ENCODE measurements around the gene SETDB1.

The SETDB1 gene

DNA sequence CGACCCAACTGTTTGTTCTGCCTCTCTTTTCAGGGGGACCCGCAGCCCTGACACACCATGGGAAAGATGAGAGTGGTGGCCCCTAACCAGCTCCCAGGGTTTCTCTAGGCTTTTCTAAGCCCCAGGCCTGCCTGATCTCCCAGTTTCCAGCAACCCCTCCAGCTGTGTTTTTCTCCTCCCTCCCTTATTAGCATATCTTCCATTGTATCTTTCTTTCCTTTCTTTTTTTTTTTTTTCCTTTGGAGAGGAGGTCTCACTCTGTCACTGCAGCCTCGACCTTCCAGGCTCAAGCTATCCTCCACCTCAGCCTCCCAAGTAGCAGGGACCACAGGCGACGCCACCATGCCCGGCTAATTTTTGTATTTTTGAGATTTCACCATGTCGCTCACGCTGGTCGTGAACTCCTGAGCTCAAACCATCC lies 50.2 kb downstream of the SETDB1 start:
- DNase-seq (ENCODE audit: low spot score), result no peak

- DNase-seq (ENCODE audit: low spot score), result peak; percentile 91
These were observed 50.9 kb downstream of the SETDB1 start for GRCh38 chr1:150976879-150977694.

DNA sequence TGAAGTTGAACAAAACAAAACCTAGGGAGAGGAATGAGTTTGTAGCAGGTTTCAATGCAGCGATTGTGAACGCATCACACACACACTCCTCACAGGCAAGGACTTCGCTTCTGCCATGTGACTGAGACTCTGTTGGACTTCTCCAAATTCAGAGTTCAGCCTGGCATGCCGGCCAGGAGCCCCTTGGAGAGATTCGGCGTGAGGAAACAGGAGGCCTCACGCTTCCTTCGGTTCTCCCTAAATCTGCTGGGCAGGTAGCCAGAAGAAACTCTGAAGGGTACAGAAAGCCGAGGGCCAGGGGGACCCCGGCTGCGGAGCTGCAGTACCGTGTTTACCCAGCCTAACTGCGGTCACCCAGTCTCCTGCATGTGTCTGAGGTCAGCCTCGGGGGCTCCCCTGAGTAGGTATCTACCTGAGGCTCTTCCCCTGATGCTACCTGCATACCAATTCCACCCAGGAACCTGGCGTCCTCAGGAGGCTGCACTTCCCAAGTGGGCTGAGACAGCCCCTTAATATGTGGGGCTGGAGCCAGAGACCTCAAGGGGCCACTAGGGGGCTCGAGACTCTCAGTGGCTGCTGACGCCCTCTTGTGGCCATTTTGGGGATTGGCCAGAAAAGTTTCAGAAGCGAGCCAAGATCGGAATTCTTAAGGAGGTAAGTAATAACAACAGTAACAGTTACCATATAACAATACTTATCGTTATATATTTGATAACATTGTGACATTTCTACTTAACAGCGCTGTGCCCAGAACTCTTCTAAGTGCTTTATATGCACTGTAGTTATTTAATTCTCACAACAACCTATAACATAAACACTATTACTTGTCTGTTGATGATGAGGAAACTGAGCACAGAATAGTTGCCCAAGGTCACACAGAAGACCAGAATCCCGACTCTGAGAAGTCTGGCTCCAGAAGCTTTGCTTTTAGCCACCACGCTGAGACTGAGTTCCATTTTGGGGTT lies 53.2 kb downstream of the SETDB1 start:
- DNase-seq (ENCODE audit: low spot score), result peak; percentile 95

DNA sequence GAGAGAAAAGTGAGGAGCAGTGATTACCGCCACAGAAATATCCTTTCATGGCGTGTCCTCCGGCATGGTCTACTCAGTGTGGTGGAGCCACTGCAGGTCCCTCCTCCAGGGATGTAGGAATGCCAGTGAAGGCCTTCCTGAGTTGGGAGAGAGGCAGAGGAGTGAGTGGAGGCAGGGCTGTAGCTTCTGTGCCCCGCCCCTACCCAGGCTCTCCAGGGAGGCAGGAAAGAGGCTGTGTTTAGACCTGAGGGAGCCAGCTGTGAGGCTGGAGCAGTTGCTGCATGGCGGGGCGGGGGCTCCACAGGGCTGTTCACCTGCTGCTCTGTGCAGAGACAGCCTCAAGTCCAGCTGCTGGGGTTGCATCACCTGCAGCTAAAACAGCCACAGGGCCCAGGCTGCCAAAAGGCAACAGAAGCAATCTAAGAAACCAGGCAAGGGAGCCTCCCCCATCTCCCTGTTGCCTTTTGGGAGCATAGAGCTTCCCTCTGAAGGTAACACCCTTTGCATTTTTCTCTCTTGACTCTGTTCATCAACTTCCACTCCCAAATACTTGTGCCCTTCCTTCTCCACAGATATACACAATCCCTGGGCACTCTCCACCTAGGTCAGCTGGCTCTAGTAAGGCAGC lies 55.1 kb downstream of the SETDB1 start:
- DNase-seq (ENCODE audit: low spot score), result no peak

DNA sequence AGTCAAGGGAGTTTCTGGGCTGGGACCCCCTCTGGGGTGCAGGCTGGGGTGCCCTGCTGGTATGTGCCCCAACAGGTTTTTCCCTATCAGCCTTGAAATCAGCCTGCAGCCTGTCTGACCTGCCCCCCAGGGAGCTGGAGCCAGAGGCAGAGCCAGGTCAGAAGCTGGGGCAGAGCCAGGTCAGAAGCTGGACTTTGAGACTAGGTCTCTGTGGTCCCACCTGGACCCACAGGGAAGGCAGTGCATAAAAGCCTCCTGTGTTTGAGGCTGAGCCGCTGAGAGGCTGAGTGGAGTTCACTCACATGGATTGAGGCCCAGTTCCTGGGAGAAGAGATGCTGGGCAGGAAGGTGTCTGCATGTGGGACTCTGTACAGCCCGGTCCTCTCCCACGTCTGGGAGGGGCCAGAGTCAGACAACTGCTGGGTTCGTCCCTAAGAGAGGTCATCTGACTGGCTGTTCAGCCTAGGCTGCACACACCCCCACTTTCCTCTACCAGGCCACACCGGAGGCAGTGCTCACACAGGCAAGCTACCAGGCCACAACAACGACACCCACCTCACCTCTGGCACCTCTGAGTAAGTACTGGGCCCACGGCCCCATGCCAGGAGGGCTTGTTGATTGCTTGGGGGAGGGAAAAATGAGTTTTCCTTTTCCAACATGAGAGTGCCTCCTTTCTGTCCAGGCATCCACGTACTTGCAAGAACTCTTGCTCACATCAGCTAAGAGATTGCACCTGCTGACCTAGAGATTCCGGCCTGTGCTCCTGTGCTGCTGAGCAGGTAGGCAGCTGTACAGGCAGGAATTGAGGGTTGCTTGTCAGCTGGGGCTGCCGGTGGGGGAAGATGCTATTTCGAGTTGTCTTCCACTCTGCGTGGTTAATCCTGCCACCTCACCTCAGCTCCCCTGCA lies 55.9 kb downstream of the SETDB1 start, which contains the start of gene ANXA9:
TSS of gene ANXA9 (plus strand) at position 488 of the 908 bp plus-strand sequence. CDS start 814 bp downstream, outside the sequence.
- no peak for DNase-seq (ENCODE audit: low spot score)

DNA sequence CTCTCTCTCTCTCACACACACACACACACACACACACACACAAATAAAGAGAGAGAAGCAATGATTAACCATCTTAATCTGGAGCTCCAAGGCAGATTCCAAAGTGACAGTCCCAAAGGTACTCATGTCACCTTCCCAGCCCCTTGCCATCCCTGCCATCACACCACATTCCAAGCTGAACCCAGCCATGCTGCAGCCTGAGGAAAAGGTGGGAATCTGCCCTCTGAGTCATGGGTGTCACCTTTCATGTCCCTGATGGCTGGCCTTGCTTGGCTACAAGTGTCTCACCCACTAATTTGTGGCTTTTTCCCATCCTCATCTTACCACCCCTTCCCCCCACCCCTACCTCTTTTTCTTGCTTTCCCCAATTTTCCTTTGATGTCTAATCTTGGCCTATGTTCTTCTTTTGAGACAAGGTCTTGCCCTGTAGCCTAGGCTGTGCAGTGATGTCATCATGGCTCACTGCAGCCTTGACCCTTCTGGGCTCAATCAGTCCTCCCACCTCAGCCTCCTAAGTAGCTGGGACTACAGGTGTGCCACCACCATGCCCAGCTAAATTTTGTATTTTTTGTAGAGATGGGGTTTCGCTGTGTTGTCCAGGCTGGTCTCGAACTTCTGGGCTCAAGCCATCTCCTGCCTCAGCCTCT lies 59.1 kb downstream of the SETDB1 start:
- no peak for DNase-seq (ENCODE audit: low spot score)

- no peak for DNase-seq (ENCODE audit: low spot score)
These were observed 61.8 kb downstream of the SETDB1 start for GRCh38 chr1:150987924-150988323.

DNA sequence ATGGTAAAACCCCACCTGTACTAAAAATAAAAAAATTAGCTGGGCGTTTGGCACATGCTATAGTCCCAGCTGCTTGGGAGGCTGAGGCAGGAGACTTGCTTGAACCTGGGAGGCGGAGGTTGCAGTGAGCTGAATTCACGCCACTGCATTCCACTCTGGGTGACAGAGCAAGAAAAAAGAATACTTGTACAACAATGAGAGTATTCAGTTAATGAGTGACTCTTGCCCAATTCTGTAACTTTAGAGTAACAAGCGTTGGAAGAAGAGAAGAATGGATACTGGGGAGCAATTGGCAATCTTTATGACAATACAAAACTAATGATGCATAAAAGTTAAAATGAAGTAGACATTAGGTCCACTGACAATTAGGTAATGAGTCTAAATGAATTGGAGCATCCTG lies 66.5 kb downstream of the SETDB1 start:
- no peak for DNase-seq (ENCODE audit: low spot score)

DNA sequence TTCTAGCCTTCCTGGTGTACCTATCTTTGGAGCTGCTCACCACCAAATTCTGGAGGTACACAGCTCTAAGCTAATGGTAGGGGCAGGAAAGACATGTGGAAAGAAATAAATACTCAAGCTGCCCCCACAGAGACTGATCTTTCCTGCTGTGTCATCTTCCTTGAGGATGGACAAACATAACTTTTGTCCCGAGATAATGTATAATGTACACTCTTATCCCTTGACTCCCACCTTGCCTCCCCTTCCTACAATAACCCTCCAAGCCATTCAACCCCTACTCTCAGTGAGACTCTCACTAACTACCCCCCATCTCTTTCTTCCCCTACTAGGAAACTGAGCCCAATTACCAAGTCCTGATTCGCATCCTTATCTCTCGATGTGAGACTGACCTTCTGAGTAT lies 68.1 kb downstream of the SETDB1 start:
- DNase-seq (ENCODE audit: low spot score), result no peak

GRCh38 chr1:150995460-150995859 lies 69.3 kb downstream of the SETDB1 start:
- DNase-seq (ENCODE audit: low spot score), result no peak

DNA sequence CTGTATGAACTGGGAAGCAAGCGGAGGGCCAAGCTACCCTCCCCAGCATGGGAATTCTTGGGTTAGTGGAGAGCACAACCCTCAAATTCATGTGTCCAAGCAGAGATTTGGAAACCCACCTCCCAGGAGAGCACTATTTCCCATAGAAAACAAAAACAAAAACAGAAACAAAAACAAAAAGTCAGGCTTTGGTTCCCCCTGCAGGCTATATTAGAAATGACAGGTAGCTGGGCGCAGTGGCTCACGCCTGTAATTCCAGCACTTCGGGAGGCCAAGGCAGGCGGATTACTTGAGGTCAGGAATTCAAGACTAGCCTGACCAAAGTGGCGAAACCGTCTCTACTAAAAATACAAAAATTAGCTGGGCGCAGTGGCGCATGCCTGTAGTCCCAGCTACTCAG lies 69.7 kb downstream of the SETDB1 start:
- DNase-seq (ENCODE audit: low spot score), result no peak

DNA sequence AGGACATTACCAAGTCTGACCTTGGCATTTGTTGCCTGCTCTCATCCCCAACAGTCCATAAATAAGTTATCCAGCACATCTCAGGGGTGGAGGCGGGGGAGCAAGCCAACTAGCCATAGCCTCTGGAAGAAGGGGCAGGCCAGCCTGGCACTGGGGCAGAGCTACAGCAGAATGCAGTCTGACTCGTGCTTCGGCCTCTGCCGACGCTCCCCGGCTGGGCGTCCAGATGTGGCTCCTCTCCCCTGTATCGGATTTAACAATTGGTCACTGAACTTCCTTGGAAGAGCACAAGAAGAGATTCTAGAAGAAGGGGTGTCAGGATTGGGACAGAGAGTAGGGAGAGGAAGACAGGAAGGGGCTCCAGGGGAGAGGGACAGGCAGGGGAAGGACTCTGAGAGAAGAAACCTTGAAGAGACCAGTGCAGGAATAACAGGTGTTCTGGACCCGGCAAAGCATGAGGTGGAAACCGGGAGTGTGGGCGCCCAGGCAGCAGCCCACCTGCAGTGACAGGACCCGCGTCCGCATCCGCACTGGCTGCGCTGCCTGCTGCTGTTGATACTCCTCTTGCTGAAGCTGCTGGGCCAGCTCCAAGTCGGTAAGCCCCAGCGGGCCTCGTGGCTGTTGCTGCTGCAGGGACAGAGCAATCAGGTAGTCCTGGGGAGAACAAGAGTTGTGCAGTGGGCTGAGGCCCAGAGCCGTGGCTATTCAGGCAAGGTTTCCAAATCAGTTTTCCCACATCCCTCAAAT lies 71.1 kb downstream of the SETDB1 start:
- DNase-seq (ENCODE audit: low spot score), result no peak

- no peak for DNase-seq (ENCODE audit: low spot score)
These were observed 71.8 kb downstream of the SETDB1 start for GRCh38 chr1:150997949-150998348.

GRCh38 chr1:150999051-150999674 lies 73.0 kb downstream of the SETDB1 start:
- DNase-seq (ENCODE audit: low spot score), result peak; percentile 85

DNA sequence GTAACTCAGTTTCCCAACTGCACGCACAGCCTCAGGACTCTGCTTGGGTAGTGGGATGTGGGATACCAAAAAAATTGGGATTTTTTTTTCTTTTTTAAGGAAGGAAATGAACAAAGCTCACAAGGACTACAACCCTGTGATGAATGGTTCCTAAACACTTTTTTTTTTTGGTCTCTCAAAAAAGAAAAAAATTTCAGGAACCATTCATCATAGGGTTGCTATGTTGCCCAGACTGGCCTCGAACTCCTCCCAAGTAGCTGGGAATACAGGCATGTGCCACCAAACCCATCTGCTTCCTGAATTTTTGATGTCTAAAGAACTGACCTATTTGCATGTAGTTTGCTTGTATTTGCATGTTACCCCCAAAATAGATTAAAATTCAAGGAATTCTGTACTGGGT lies 73.8 kb downstream of the SETDB1 start:
- DNase-seq (ENCODE audit: low spot score), result no peak

GRCh38 chr1:151000408-151000807 lies 74.2 kb downstream of the SETDB1 start:
- no peak for DNase-seq (ENCODE audit: low spot score)

DNA sequence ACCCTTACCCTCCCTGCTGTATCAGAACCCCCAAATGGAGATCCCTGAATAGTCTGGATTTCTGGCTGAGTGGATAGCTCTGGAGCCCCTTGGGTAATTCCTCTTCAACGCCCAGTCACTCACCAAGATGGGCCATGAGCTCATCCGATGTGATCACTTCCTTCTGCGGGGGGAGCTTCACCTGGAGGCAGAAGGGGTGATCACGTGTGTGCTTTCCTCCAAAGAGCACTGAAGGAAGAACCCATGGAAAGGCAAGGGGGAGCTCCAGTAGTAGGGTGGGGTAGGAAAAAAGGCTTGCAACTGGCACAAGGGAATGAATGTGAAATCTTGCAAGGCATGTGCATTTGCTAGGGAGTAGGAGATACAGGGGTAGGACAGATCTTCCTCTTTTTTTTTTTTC lies 75.4 kb downstream of the SETDB1 start:
- no peak for DNase-seq (ENCODE audit: low spot score)

GRCh38 chr1:151002051-151002450 lies 75.9 kb downstream of the SETDB1 start:
- no peak for DNase-seq (ENCODE audit: low spot score)

GRCh38 chr1:151002611-151003010 lies 76.4 kb downstream of the SETDB1 start:
- DNase-seq (ENCODE audit: low spot score), result no peak

- no peak for DNase-seq (ENCODE audit: low spot score)
These were observed 77.0 kb downstream of the SETDB1 start for GRCh38 chr1:151003180-151003579.
